A549 (cell line): ENCODE data around the gene TVP23C.

Source experiments
- CBX8 ChIP-seq: fragments of 200-600 bp; sonication (generic); IDR thresholded peaks from 2 replicates; pipeline ENCODE4 v1.6.1; 2016
- CEBPB ChIP-seq, 2 experiments: fragments of >200 bp in 1 of 2; sonication (Bioruptor Twin) in 1 of 2; formaldehyde crosslinking in 1 of 2; IDR thresholded peaks; 2 replicates each; pipeline ENCODE4 v1.6.1; 2012 to 2016
- CTCF ChIP-seq: fragments of >200 bp; sonication (Bioruptor Twin); formaldehyde crosslinking; IDR thresholded peaks from 3 replicates; pipeline ENCODE4 v1.5.1; 2016
- ELK1 ChIP-seq: fragments of 150-350 bp; IDR thresholded peaks from 2 replicates; pipeline ENCODE4 v1.6.1; 2014; ENCODE audit warnings: low read depth, mild to moderate bottlenecking, low read length
- HEYL ChIP-seq: fragments of 250-450 bp; sonication (Bioruptor Pico); IDR thresholded peaks from 2 replicates; pipeline ENCODE4 v1.8.0; 2021; ENCODE audit warnings: mild to moderate bottlenecking, moderate library complexity
- MAFK ChIP-seq: fragments of 450-650 bp; IDR thresholded peaks from 2 replicates; pipeline ENCODE4 v1.6.1; 2014; ENCODE audit not compliant: partially characterized antibody
- NPAS2 ChIP-seq: fragments of 250-450 bp; sonication (Bioruptor Pico); IDR thresholded peaks from 2 replicates; pipeline ENCODE4 v1.8.0; 2022; ENCODE audit warnings: mild to moderate bottlenecking, moderate library complexity, borderline replicate concordance
- POLR2A ChIP-seq: IDR thresholded peaks from 2 replicates; pipeline ENCODE4 v1.6.1; 2012; ENCODE audit warnings: mild to moderate bottlenecking, low read length
- RCOR1 ChIP-seq: fragments of 150-350 bp; IDR thresholded peaks from 2 replicates; pipeline ENCODE4 v1.6.1; 2014; ENCODE audit warnings: antibody characterized with exemption, low read length, low read depth

GRCh38 chr17:15457723-15458094 is 105.6 kb downstream of the TVP23C start:
- TF ChIP-seq CTCF (no peak), CEBPB (IDR thresholded peaks at IDR 0.05) (no peak), MAFK (no peak), POLR2A (no peak), HEYL (CRISPR knock-in tag) (no peak), RCOR1 (no peak), CBX8 (no peak), NPAS2 (CRISPR knock-in tag) (no peak), ELK1 (no peak)
